Measurements from ENCODE around the gene NGB. TPM values are rescaled to one million over a fixed set of nuclear protein-coding genes. Genes with fewer than 3 reads are reported as not detected.

Gene NGB
- total RNA-seq, 1 donor from 2014 or later = not detected

DNA sequence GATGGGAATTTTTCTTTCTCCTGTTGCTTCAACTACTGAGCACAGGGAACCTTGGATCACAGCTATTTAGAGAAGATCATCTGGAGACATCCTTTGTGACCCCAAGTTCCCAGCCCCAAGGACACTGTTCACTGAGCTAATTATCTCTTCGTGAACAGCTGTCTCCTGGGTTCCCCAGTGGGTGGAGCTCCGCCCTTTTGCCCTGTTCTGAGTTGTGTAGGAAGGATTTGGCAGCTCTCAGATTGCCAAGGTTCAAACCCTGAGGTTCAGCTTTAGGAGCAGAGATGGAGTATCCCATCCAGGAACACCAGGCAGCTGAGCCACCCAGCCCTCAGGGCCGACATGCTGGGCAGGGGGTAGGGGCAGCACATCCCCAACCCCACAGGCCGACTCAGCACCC lies 32.0 kb downstream of the NGB start:
- intact Hi-C loops (cut with micrococcal nuclease) = no loop called here

DNA sequence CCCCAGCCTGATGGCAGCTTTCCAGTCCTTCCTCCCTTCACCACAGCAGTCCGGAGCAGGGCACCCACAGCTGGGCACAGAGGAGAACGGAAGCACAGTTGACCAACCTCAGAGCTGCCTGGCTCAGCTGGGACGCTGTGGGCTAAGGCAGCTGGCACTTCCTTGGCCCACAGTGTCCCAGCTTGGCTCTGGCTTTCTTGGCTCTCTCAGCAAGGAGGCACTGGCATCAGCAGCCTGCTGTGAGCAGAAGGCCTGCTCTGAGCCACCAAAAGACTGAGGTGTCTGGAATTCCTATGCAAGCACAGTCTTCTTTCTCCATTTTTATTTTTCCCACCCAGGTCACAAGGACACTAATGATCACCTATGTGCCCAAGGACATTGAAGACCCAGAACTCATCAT lies 32.6 kb downstream of the NGB start:
- intact Hi-C loops (cut with micrococcal nuclease) = no loop called here

DNA sequence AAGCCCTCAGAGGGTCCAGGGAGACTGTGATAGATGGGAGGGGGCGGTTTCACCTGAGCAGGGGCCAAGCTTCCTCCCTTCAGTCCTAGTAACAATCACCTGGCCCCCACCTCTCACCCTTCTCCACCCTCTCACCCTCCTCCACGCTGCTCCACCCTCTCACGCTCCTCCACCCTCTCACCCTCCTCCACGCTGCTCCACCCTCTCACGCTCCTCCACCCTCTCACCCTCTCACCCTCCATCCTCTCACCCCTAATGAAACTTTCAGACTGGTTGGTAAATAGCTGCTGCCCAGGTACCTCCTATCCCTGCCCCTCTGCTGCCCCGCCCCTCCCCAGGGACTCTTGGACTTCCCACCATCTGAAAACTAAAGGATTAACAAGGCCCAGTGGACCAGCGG lies 34.2 kb downstream of the NGB start:
- intact Hi-C loops (cut with micrococcal nuclease) = no loop called here

DNA sequence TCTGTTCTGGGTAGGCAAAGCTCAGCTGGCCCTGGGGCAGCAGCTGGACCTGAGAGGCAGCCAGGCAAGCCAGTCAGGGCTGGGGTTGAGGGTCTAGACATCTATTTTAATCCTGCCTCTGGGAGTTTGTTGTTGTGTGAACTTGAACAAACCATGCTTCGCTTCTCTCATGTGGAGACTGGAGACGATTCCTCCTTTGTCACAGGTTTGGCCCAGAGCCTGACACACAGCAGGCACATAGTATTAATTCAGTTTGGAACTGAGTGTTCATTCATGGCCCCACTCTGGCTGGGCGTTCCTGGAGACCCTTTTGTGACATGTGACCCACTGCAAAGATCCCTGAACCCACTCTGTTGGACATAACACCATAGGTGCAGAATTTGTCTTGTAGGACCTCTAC lies 39.3 kb downstream of the NGB start:
- intact Hi-C loops (cut with micrococcal nuclease) = no loop called here

DNA sequence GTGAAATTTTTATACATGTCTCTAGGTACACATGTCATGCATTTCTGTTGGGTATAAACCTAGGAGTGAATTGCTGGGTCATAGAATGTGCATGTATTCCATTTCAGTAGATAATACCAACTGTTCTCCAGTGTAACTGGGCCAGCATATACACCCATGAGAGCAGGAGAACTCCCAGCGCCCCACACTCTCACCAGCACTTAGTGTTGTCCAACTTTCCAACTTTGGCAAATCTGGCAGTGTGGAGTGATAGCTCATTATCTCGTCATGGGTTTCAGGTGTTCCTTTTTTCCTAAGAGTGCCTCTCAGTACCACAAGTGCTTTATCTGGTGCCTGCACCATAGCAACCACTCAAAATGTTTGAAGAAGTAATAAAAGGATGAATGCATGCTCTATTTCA lies 40.1 kb downstream of the NGB start:
- intact Hi-C loops (cut with micrococcal nuclease) = no loop called here

DNA sequence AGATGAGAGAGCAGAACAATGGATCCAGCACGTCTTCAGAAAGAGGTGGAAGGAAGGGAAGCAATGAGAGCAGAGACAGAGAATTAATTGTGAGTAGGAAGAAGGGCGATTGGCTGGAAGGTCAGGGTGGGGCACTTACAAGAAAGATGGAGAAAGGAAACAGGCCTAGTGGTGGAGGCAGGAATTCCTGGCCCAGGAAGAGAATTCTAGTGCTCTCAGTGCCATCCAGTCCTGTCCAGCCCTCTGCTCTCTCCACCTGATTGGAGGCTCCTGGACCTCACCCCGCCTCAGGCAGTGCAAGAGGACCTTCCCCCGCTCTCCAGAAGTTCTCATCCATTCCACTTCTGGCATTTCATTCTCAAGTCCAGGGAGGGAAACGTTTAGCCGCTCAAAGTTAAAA lies 43.0 kb downstream of the NGB start:
- intact Hi-C loops (cut with micrococcal nuclease) = no loop called here

DNA sequence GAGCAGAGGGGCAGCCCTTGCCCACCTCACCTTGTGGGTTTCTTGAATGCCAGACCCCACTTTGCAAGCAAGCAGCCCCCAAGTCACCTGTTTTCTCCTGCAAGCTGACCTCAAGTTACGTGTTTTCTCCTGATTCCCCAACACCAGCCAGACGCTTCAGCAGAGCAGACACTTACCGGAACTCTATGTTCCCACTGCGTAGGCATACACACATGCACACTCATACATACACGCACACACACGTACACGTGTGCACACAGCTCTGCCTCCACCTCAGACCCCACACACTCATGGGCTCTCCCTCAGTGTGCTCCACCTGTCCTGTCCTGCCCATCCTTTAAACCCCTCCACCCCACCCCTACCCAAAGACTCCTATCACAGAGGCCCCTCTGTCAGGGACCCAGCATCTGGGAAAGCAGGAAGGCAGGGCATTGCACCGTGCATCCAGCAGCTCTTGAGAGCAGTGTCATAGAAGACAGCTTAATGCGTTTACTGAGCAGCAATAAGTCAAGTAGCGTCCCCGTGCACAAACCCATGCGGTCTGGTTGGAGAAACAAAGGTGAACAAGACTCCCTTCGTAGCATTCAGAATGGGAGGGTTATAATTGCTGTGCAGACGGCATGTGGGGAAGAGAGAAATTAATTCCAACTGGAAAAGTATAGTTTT lies 45.0 kb downstream of the NGB start:
- intact Hi-C loops (cut with micrococcal nuclease) = no loop called here

DNA sequence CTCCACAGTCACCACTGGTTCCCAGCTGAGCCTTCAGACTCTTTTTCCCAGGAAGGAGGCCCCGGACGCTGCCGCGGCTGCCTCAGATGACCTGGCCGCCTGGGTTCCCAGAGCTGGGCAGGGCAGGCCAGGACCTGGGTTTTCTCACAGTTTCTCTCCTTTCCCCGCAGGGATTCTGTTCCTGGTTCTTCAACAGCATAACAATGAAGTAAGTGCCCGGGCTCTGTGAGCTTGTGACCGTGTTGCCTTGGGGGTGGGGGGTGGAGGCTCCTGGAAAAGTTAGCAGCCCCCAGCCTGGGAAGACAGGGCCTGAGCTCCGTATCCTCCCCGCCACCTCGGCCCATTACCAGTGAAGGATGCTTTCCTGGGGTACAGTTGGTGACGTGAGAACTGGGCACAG lies 45.8 kb downstream of the NGB start:
- intact Hi-C loops (cut with micrococcal nuclease) = no loop called here

DNA sequence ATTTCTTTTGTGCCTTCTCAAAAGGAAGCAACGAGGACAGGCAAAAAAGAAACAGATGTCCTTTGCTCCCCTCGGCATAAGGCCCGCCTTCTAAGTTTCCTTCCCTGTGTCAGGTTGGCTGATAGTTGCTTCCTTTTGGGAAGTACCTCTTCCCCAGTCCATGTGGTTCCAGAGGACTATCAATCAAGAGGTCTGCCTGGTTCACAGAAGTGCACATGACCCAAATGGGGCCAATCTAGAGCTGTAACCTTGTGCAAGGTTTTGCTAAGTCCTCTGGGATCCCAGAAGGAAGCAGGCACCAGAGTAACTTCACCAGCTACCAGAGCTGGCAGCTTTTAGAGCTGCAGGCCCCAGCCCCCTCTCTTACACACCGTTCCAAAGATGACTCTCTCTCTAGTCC lies 46.8 kb downstream of the NGB start:
- intact Hi-C loops (cut with micrococcal nuclease) = no loop called here

DNA sequence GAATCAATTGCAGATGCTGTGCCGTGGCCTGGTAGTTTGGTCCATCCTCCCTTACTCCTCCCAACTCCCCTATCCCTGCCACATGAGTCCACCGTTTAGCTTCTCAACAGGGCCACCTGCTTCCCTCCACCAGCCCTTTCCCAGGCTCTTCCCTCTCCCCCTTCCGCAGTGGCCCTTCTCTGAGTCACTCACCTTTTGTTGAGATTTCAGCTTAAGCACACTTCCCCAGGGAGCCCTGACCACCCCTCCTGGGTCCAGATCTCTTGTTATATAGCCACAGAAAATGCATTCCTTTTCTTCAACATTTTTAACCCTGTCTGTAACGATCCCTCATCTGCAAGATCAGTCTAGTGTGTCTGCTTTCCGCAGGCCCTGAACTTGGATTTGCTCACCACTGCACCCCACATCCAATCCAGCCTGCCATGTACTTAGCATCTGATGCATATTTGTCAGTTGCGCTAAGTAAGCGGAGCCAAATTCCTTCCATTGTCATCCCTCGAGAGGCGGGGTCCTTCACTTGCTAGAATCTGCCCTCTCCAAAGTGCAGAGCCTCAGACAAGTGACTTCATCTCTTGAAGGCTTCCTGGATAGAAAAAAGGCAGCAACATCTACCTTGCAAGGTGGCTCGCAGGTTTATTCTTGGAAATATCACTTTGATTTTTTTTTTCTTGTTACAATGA lies 48.3 kb downstream of the NGB start:
- intact Hi-C loops (cut with micrococcal nuclease) = no loop called here

DNA sequence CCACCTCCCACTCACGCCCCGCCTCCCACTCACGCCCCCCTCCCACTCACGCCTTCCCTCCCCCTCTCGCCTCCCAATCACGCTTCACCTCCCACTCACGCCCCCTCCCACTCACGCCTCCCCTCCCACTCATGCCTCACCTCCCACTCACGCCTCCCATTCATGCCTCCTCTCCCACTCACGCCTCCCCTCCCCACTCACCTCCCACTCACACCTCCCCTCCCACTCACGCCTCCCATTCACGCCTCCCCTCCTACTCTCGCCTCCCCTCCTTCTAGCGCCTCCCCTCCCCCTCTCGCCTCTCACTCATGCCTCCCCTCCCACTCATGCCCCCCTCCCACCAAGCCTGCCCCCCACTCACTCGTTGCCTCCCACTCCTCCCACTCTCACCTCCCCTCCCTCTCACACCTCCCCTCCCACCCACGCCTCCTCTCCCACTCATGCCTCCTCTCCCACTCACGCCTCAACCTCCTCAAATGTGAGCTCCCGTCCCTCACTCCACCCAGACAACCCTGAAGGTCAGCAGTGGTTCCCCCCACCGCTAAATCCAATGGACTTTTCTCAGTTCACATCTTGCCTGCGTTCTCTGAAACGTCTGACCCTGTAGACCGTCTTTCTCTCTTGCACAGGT lies 49.6 kb downstream of the NGB start:
- intact Hi-C loops (cut with micrococcal nuclease) = no loop called here

DNA sequence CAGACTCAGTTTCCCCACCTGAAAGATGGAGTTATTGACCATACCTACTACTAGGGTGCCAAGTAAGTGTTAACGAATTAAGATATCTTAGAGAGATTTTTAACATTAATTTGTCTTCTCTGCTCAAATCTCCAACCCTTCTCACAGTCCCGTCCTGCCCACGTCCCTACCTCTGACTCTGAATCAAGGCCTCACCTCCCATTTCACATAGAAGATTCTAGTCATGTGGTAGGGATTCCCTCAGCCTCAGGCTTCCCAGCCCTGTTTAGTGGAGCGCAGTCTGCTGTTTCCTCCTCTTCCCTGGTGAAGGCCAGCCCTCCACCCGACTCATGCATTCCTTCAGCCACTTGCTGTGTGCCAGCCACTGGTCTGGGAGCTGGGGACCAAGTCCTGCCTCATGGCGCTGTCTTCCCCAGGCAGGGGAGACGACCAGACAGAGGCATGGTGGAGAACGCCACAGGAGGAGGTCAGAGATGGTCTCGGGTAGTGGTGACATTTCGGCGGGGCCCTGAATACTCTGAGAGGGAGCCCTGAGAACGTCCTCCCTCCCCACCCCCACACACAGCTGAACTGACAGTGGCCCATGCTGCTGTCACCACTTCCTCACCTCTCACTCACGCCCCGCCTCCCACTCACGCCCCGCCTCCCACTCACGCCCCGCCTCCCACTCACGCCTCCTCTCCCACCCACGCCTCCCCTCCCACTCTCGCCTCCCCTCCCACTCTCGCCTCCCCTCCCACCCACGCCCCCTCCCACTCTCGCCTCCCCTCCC lies 50.6 kb downstream of the NGB start:
- intact Hi-C loops (cut with micrococcal nuclease) = no loop called here

DNA sequence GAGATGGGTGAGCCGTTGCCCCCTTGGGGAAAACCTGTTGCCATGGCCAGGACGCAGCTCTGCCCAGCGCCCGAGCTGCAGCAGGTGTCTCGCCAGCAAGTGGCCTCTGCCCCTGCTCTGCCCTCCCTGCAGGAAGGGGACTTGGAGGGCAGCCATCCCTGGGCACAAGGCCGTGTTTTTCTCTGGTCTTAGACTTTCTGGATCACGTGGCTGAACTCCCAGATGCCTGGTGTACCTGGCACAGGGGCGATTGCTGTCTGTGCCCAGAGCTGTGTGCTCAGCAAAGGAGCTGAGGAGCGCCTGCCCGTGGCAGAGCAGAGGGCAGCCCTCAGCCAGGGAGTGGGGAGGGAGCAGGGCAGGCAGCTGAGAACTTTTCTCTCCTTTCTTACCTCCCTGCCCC lies 51.4 kb downstream of the NGB start:
- intact Hi-C loops (cut with micrococcal nuclease) = no loop called here

DNA sequence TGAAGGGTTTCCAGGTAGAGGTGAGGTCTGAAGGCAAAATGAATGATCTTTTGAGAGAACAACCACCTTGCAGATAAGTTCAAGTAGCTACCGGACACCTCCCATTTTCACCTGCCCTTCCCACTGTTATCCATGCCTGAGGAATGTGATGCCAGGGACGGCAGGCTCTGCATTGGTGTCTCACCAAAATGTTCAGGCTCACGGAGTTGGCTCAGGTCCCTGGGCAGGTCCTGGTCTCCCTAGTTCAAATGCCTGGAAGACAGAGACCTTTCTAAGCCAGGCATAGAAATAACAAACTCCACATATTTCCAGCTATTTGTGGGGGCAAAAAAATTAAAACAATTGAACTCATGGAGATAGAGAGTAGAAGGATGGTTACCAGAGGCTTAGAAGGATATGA lies 53.5 kb downstream of the NGB start:
- intact Hi-C loops (cut with micrococcal nuclease) = no loop called here

Other genes starting within 250 kb of the NGB start
- gene IRF2BPL, start 242.5 kb downstream of the NGB start, total RNA-seq = 22.3 and 23.3 TPM in 2 replicates
- 11.9 and 12.8 TPM in 2 replicates for gene CIPC, start 172.9 kb downstream of the NGB start, total RNA-seq
- not detected in 2 replicates for gene ZDHHC22, start 129.4 kb downstream of the NGB start, total RNA-seq
- 0.27 and 0.80 TPM in 2 replicates for gene TMEM63C, start 89.4 kb downstream of the NGB start, total RNA-seq
- 11.4 and 14.1 TPM in 2 replicates for gene POMT2, start 49.7 kb upstream of the NGB start, total RNA-seq
- 7.4 and 8.0 TPM in 2 replicates for gene GSTZ1, start 49.8 kb upstream of the NGB start, total RNA-seq
- gene TMED8, start 105.9 kb upstream of the NGB start, total RNA-seq = 21.3 and 21.8 TPM in 2 replicates
- gene SAMD15, start 106.2 kb upstream of the NGB start, total RNA-seq = 0.41 TPM in 1 of 2 replicates, not detected in the other
- 0.17 and 0.22 TPM in 2 replicates for gene NOXRED1, start 152.3 kb upstream of the NGB start, total RNA-seq
- gene VIPAS39, start 186.4 kb upstream of the NGB start, total RNA-seq = 20.0 and 21.2 TPM in 2 replicates
- gene AHSA1, start 186.9 kb upstream of the NGB start, total RNA-seq = 159 and 180 TPM in 2 replicates
- gene ISM2, start 227.6 kb upstream of the NGB start, total RNA-seq = not detected in 2 replicates

Measured in T-helper 1 cell treated with Interleukin-12 subunit alpha and Interleukin-12 subunit beta and Interleukin-4 antibody, amounts not matched to agents 30 ng/mL and 1 ng/mL, for 36 hours (primary cell).